Glutamatergic neuron (in vitro differentiated cells): ENCODE measurements around the gene SH3D21. TPM values are rescaled to one million over a fixed set of nuclear protein-coding genes. Genes with fewer than 3 reads are reported as not detected.

Source experiments
- DNase-seq: peaks from one replicate; pipeline ENCODE4 v3.0.0; 2022
- H3K27ac Mint-ChIP-seq: one replicate; pipeline ENCODE4 v1.8.0; 2020; ENCODE audit warnings: mild to moderate bottlenecking, mixed read lengths, inconsistent platforms; ENCODE audit not compliant: unreplicated experiment
- H3K27me3 Mint-ChIP-seq: one replicate; pipeline ENCODE4 v1.8.0; 2020; ENCODE audit warnings: mild to moderate bottlenecking, moderate library complexity, mixed read lengths, inconsistent platforms; ENCODE audit not compliant: unreplicated experiment
- H3K36me3 Mint-ChIP-seq: one replicate; pipeline ENCODE4 v1.8.0; 2020; ENCODE audit warnings: mild to moderate bottlenecking, mixed read lengths, inconsistent platforms; ENCODE audit not compliant: unreplicated experiment
- H3K4me1 Mint-ChIP-seq: one replicate; pipeline ENCODE4 v1.8.0; 2020; ENCODE audit warnings: mild to moderate bottlenecking, low read depth, mixed read lengths, inconsistent platforms; ENCODE audit not compliant: unreplicated experiment
- H3K4me3 Mint-ChIP-seq: one replicate; pipeline ENCODE4 v1.8.0; 2020; ENCODE audit warnings: mild to moderate bottlenecking, mixed read lengths, inconsistent platforms; ENCODE audit not compliant: unreplicated experiment
- H3K9me3 Mint-ChIP-seq: one replicate; pipeline ENCODE4 v1.8.0; 2020; ENCODE audit warnings: mild to moderate bottlenecking, moderate library complexity, mixed read lengths, inconsistent platforms; ENCODE audit not compliant: unreplicated experiment
- total RNA-seq: library from RNA; stranded (reverse); fragmentation: NEBNext Ultra II Directional; extraction: Animal tissue kit (Norgen Biotek cat#: 25700); gene quantifications from one replicate; pipeline ENCODE4 v1.2.1, GENCODE V29; 2021; ENCODE audit not compliant: unreplicated experiment
- TF ChIP-seq, protein P1 (sequence below): fragments of 200-600 bp; sonication (generic); IDR thresholded peaks from one replicate; pipeline ENCODE4 v1.5.0; 2021; ENCODE audit not compliant: partially characterized antibody, unreplicated experiment

Gene SH3D21
- total RNA-seq, 1 donor from 2014 or later, result 11.8 TPM

- DNase-seq, result no peak
- no peak overlapping the region for H3K4me3 Mint-ChIP-seq
- H3K27me3 Mint-ChIP-seq, result peaks cover 12% of the 10 kb centered on the region
- TF ChIP-seq, protein P1, sequence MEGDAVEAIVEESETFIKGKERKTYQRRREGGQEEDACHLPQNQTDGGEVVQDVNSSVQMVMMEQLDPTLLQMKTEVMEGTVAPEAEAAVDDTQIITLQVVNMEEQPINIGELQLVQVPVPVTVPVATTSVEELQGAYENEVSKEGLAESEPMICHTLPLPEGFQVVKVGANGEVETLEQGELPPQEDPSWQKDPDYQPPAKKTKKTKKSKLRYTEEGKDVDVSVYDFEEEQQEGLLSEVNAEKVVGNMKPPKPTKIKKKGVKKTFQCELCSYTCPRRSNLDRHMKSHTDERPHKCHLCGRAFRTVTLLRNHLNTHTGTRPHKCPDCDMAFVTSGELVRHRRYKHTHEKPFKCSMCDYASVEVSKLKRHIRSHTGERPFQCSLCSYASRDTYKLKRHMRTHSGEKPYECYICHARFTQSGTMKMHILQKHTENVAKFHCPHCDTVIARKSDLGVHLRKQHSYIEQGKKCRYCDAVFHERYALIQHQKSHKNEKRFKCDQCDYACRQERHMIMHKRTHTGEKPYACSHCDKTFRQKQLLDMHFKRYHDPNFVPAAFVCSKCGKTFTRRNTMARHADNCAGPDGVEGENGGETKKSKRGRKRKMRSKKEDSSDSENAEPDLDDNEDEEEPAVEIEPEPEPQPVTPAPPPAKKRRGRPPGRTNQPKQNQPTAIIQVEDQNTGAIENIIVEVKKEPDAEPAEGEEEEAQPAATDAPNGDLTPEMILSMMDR, result no peak
- no peak overlapping the region for H3K27ac Mint-ChIP-seq
- H3K4me1 Mint-ChIP-seq, result peaks cover 3% of the 10 kb centered on the region
- H3K9me3 Mint-ChIP-seq, result peaks cover 3% of the 10 kb centered on the region
- H3K36me3 Mint-ChIP-seq, result peaks cover 10% of the 10 kb centered on the region
Observed at GRCh38 chr1:36330940-36331339, 24.8 kb downstream of the SH3D21 start.

GRCh38 chr1:36337830-36338229 lies 31.7 kb downstream of the SH3D21 start:
- H3K27me3 Mint-ChIP-seq, result peaks cover 9% of the 10 kb centered on the region
- no peak for DNase-seq
- no peaks in the 10 kb centered on the region for H3K4me1 Mint-ChIP-seq
- H3K36me3 Mint-ChIP-seq, result no peaks in the 10 kb centered on the region
- H3K9me3 Mint-ChIP-seq, result no peaks in the 10 kb centered on the region
- TF ChIP-seq, protein P1, result no peak
- no peak overlapping the region for H3K27ac Mint-ChIP-seq
- no peak overlapping the region for H3K4me3 Mint-ChIP-seq

GRCh38 chr1:36339215-36339614 lies 33.0 kb downstream of the SH3D21 start:
- Mint-ChIP-seq H3K4me1 (no peaks in the 10 kb centered on the region), H3K9me3 (peaks cover under 1% of the 10 kb centered on the region), H3K27me3 (peaks cover 9% of the 10 kb centered on the region), H3K4me3 (no peak overlapping the region), H3K27ac (no peak overlapping the region), H3K36me3 (no peaks in the 10 kb centered on the region)
- DNase-seq, result peak; percentile 43
- TF ChIP-seq, protein P1, result no peak

- peaks cover 4% of the 10 kb centered on the region for H3K4me1 Mint-ChIP-seq
- H3K27me3 Mint-ChIP-seq, result peaks cover 10% of the 10 kb centered on the region
- TF ChIP-seq, protein P1, result no peak
- H3K36me3 Mint-ChIP-seq, result no peaks in the 10 kb centered on the region
- H3K4me3 Mint-ChIP-seq, result no peak overlapping the region
- peaks cover 4% of the 10 kb centered on the region for H3K9me3 Mint-ChIP-seq
- H3K27ac Mint-ChIP-seq, result no peak overlapping the region
- no peak for DNase-seq
Observed at GRCh38 chr1:36339615-36340014, 33.4 kb downstream of the SH3D21 start.

- H3K36me3 Mint-ChIP-seq, result no peaks in the 10 kb centered on the region
- TF ChIP-seq, protein P1, result no peak
- H3K9me3 Mint-ChIP-seq, result peaks cover 7% of the 10 kb centered on the region
- H3K27me3 Mint-ChIP-seq, result peaks cover 8% of the 10 kb centered on the region
- H3K4me1 Mint-ChIP-seq, result peaks cover 13% of the 10 kb centered on the region
- no peak for DNase-seq
- H3K27ac Mint-ChIP-seq, result no peak overlapping the region
- H3K4me3 Mint-ChIP-seq, result no peak overlapping the region
Observed at GRCh38 chr1:36341626-36342320, 35.6 kb downstream of the SH3D21 start.
